ENCODE results near the gene USP6NL.
A peak's percentile ranks its signal among the peaks of the same experiment; 100 is the strongest.
"Not testable (repeated sequence)": the region's sequence is repeated elsewhere in the genome, so short reads cannot be mapped to it uniquely, and the experiment has no call there.

Gene USP6NL

DNA sequence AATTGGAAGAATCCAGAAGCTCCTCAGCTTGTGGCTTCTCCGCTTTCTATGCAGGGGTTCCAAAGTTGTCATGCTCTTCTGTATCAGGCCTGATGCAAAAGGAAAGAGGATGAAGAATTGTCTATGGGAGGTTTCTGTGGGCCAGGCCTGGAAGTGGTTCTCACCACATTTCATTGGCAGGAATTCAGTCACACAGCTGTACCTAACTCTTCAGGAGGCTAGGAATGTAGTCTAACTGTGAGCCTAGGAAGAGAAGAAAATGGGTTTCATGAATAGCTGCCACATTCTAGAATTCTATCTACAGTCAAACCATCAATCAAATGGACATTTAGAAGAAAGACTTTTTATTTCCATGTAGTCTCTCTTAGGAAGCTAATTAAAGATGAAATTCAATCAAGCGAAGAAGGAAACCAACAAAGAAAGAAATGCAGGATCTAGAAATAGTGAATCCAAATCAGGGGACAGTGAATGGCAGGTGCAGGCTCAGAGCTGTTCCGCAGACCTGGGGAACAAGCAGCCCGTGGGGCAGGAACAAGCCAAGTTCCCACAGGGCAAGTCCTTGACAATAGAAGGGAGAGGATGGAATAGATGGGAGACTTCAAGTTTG lies 25.4 kb upstream of the USP6NL start:
- in situ Hi-C loops (cut with HindIII; ENCODE audit: low sequenced_read_pairs), result no loop called here
- TF ChIP-seq, protein P1, sequence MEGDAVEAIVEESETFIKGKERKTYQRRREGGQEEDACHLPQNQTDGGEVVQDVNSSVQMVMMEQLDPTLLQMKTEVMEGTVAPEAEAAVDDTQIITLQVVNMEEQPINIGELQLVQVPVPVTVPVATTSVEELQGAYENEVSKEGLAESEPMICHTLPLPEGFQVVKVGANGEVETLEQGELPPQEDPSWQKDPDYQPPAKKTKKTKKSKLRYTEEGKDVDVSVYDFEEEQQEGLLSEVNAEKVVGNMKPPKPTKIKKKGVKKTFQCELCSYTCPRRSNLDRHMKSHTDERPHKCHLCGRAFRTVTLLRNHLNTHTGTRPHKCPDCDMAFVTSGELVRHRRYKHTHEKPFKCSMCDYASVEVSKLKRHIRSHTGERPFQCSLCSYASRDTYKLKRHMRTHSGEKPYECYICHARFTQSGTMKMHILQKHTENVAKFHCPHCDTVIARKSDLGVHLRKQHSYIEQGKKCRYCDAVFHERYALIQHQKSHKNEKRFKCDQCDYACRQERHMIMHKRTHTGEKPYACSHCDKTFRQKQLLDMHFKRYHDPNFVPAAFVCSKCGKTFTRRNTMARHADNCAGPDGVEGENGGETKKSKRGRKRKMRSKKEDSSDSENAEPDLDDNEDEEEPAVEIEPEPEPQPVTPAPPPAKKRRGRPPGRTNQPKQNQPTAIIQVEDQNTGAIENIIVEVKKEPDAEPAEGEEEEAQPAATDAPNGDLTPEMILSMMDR (IDR thresholded peaks at IDR 0.05; ENCODE audit: low read depth, low read length), result no peak
- DNase-seq (ENCODE audit: low read depth, low spot score), result peak; percentile 72
- H3K4me3 ChIP-seq (ENCODE audit: low read depth, low read length), result no peak overlapping the region

DNA sequence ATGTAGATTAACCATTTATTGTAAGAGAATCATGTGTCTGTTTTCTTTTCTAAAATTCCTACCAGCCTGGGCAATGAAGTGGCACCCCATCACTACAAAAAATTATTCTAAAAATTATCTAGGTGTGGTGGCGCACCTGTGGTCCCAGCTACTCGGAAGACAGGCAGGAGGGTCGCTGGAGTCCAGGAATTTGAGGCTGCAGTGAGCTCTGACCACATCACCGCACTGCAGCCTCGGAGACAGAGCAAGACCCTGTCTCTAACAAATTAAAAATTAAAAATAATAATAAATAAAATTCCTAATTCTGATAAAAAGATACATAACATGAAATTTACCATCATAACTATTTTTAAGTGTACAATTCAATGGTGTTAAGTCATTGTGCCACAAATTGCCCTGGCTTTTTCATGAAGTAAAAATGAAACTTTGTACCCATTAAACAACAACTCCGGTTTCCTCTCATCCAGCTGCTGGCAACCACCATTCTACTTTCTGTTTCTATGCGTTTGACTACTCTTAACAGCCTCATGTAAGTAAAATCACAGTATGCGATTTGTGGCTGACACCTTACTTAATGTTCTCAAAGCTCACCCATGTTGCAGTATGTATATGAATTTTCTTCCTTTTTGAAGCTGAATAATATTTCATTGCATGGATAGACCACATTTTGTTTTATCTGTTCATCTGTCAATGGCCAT lies 20.6 kb upstream of the USP6NL start:
- in situ Hi-C loops (cut with HindIII; ENCODE audit: low sequenced_read_pairs), result no loop called here
- TF ChIP-seq, protein P1 (IDR thresholded peaks at IDR 0.05; ENCODE audit: low read depth, low read length), result no peak
- DNase-seq (ENCODE audit: low read depth, low spot score), result no peak
- H3K4me3 ChIP-seq (ENCODE audit: low read depth, low read length), result no peak overlapping the region

DNA sequence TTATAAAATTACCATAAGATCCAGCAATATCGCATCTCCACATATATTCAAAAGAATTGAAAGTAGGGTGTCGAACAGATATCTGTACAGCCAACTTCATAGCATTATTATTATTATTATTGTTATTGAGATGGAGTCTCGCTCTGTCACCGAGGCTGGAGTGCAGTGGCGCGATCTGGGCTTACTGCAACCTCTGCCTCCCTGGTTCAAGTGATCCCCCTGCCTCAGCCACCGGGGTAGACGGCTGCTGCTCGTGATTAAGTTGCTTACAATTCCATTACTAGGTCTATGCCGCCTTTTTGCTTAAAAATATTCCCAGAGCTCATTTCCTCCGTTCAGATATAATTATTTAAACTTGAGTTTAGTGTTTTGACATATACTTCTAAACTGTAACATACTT lies 19.8 kb upstream of the USP6NL start:
- TF ChIP-seq, protein P1 (IDR thresholded peaks at IDR 0.05; ENCODE audit: low read depth, low read length), result no peak
- in situ Hi-C loops (cut with HindIII; ENCODE audit: low sequenced_read_pairs), result no loop called here
- H3K4me3 ChIP-seq (ENCODE audit: low read depth, low read length), result no peak overlapping the region
- no peak for DNase-seq (ENCODE audit: low read depth, low spot score)

DNA sequence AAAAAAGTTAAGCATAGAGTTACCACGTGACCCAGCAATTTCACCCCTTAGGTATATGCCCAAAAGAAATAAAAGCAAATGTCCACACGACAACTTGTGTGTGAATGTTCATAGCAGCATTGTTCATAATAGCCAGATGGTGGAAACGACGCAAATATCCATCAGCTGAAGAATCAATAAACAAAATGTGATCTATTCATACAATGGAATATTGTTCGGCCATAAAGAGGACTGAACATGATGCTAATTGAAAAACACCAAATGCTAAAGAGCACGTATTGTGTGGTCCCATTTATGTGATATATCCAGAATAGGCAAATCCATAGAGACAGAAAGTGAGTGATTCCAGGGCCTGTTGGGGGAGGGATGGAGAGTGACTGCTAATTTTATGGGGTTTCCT lies 18.3 kb upstream of the USP6NL start:
- no peak for DNase-seq (ENCODE audit: low read depth, low spot score)
- no peak overlapping the region for H3K4me3 ChIP-seq (ENCODE audit: low read depth, low read length)
- in situ Hi-C loops (cut with HindIII; ENCODE audit: low sequenced_read_pairs), result no loop called here
- TF ChIP-seq, protein P1 (IDR thresholded peaks at IDR 0.05; ENCODE audit: low read depth, low read length), result no peak

DNA sequence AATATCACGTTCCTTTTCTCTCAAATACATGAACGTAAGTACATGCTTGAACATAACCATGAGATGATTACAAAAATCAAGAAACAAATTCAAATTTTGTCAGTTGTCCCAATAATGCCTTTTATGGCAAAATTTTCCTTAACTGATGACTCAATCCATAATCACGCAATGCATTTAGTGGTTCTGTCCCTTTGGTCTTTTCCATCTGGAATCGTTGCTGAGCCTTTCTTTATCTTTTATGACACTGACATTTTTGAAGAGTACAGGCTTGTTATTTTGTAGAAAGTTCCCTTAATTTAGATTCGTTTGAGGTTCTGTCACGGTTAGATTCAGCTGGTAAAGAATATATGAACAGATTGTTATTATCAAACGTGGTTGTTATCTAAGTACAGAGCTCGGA lies 16.5 kb upstream of the USP6NL start:
- in situ Hi-C loops (cut with HindIII; ENCODE audit: low sequenced_read_pairs), result not testable (repeated sequence)

DNA sequence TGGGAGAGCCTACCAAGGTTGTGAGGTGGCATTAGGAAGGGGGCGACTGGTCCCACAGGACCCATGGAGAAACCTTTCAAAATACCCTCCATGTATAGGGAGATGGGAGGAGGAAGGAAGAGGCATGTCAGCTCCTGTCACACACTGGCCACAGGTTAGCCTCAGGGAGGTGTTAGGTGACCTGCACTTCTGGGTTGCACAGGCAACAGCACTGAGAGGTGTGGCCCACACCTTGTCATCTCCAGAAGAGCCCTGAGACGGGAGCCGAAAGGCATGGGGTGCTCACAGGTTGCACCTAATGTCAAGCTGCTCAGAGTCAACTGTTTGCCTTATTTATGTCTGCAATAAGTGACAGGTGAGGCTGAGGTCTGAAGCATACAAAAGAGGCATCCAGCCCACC lies 14.6 kb upstream of the USP6NL start:
- TF ChIP-seq, protein P1 (IDR thresholded peaks at IDR 0.05; ENCODE audit: low read depth, low read length), result no peak
- no peak overlapping the region for H3K4me3 ChIP-seq (ENCODE audit: low read depth, low read length)
- in situ Hi-C loops (cut with HindIII; ENCODE audit: low sequenced_read_pairs), result no loop called here
- no peak for DNase-seq (ENCODE audit: low read depth, low spot score)

More for the DNA sequence above, 16.5 kb upstream of the USP6NL start:
- DNase-seq (ENCODE audit: low read depth, low spot score); H3K4me3 ChIP-seq (ENCODE audit: low read depth, low read length): not testable (repeated sequence)

DNA sequence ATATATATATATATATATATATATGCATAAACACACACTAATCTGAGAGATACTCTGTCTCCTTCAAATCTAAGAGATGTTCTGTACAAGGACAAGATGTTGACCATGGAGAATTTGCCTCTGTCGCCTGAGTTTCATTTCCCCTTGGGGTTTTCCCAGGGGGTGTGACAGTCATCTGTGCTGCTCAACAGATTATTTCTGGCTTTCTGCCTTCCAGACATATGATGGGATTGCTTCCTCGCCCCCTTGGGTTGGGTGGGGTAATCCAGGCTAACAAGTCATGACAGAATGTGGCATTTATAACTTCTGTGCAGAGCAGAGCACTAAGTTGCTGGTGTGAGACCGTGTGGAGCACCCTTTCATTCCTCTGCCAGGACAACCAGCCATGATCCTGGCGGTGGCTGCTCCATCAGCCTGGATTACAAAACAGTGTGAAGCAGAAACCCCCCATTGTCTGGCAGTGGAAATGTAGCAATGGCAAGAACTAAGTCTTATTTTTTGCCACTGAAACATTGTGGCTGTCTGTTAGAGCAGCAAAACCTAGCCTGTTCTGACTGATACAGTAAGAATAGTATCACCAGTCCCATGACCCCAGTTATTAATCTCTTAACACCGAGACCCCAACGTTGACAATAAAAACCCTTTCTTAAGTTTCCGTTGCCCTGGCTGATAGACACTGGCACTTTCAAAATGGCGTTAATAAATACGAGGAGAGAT lies 13.7 kb upstream of the USP6NL start:
- in situ Hi-C loops (cut with HindIII; ENCODE audit: low sequenced_read_pairs), result no loop called here
- no peak for DNase-seq (ENCODE audit: low read depth, low spot score)
- TF ChIP-seq, protein P1 (IDR thresholded peaks at IDR 0.05; ENCODE audit: low read depth, low read length), result no peak
- H3K4me3 ChIP-seq (ENCODE audit: low read depth, low read length), result no peak overlapping the region
